Endothelial cell of umbilical vein (primary cell): ENCODE data around the gene SCFD1. TPM values are rescaled to one million over a fixed set of nuclear protein-coding genes. Genes with fewer than 3 reads are reported as not detected.

ENCODE experiments used
- BruUV-seq: library from RNA; stranded (reverse); fragments of 400-500 nt; replicated peaks from 2 replicates; lab custom pipeline; 2021; lab: Mats Ljungman, UMichigan
- CTCF ChIA-PET: fragments of 300-600, 350-600 bp; sonication (Branson Sonifier 250); formaldehyde crosslinking; loops from one replicate; lab custom pipeline; 2021; ENCODE audit warnings: antibody characterized with exemption, inconsistent platforms; lab: Charles Lee
- POLR2A ChIA-PET: fragments of 300-600, 350-600 bp; sonication (Branson Sonifier 250); formaldehyde crosslinking; loops from one replicate; lab custom pipeline; 2021; ENCODE audit warnings: antibody characterized with exemption, inconsistent platforms; lab: Charles Lee
- DNase-seq: peaks from one replicate; pipeline ENCODE4 v3.0.0-alpha.2; 2011; ENCODE audit warnings: low read depth, low spot score
- FAIRE-seq: peaks from 2 replicates; lab custom pipeline; 2011; peaks lifted over from hg19 to GRCh38; lab: Jason Lieb, UNC
- H2AFZ ChIP-seq: 2 replicates; pipeline ENCODE4 v1.6.0; 2012; ENCODE audit warnings: low read depth, low read length, control low read depth, inconsistent platforms
- H3K27ac ChIP-seq: 2 replicates; pipeline ENCODE4 v1.5.1; 2011; ENCODE audit warnings: low read depth, mild to moderate bottlenecking, control low read depth, low read length, moderate library complexity; ENCODE audit not compliant: insufficient read depth
- H3K27me3 ChIP-seq, 2 experiments: 2 replicates each; pipeline versions ENCODE4 v1.6.0 to v1.6.1; 2011; ENCODE audit warnings: low read length in 2 of 2, mixed read lengths in 1 of 2; ENCODE audit not compliant: control insufficient read depth in 2 of 2, insufficient read depth in 2 of 2
- H3K36me3 ChIP-seq, 2 experiments: 2 replicates in 1 of 2; 3 replicates in 1 of 2; pipeline ENCODE4 v1.5.1; 2011; ENCODE audit warnings: low read length in 2 of 2, mild to moderate bottlenecking in 1 of 2, moderate library complexity in 1 of 2; ENCODE audit not compliant: control insufficient read depth in 2 of 2, insufficient read depth in 2 of 2; ENCODE audit errors: extremely low read depth in 1 of 2
- H3K4me1 ChIP-seq: 3 replicates; pipeline ENCODE4 v1.5.1; 2011; ENCODE audit warnings: mild to moderate bottlenecking, low read length; ENCODE audit not compliant: control insufficient read depth, insufficient read depth; ENCODE audit errors: extremely low read depth
- H3K4me2 ChIP-seq: 2 replicates; pipeline ENCODE4 v1.6.1; 2011; ENCODE audit warnings: low read length, control low read depth, mixed read lengths; ENCODE audit not compliant: insufficient read depth
- H3K4me3 ChIP-seq, 3 experiments: fragments of 200-600 bp in 1 of 3; sonication (generic), shearing (Covaris generic) in 1 of 3; replicated peaks in 1 of 3; 2 replicates each; pipeline ENCODE4 v1.5.1; 2011 to 2016; ENCODE audit warnings: control low read depth in 3 of 3, low read length in 3 of 3, mild to moderate bottlenecking in 2 of 3, inconsistent platforms in 1 of 3, low read depth in 1 of 3, moderate library complexity in 1 of 3; ENCODE audit not compliant: insufficient read depth in 1 of 3
- H3K79me2 ChIP-seq: 2 replicates; pipeline ENCODE4 v1.6.0; 2012; ENCODE audit warnings: low read length, inconsistent platforms; ENCODE audit not compliant: control insufficient read depth, insufficient read depth
- H3K9ac ChIP-seq: replicated peaks from 2 replicates; pipeline ENCODE3; 2011; ENCODE audit warnings: low read length, control low read depth; ENCODE audit not compliant: insufficient read depth; ENCODE audit errors: extremely low read depth
- H3K9me1 ChIP-seq: replicated peaks from 3 replicates; pipeline ENCODE4 v1.6.0; 2011; ENCODE audit warnings: mild to moderate bottlenecking, low read length; ENCODE audit not compliant: control insufficient read depth, insufficient read depth; ENCODE audit errors: extremely low read depth
- H3K9me3 ChIP-seq: replicated peaks from 2 replicates; pipeline ENCODE4 v1.5.1; 2012; ENCODE audit warnings: low read length, inconsistent platforms; ENCODE audit not compliant: control insufficient read depth, insufficient read depth
- H4K20me1 ChIP-seq: replicated peaks from 2 replicates; pipeline ENCODE3; 2011; ENCODE audit warnings: mild to moderate bottlenecking, low read length; ENCODE audit not compliant: control insufficient read depth, insufficient read depth; ENCODE audit errors: extremely low read depth
- EZH2 ChIP-seq: IDR thresholded peaks from 2 replicates; pipeline ENCODE4 v1.6.1; 2012; ENCODE audit warnings: borderline replicate concordance, low read depth, mild to moderate bottlenecking, moderate library complexity, low read length, inconsistent platforms; ENCODE audit not compliant: severe bottlenecking
- FOS ChIP-seq: IDR thresholded peaks from 2 replicates; pipeline ENCODE4 v1.6.1; 2011; ENCODE audit warnings: mild to moderate bottlenecking, low read length, moderate library complexity, borderline replicate concordance; ENCODE audit not compliant: insufficient read depth
- GATA2 ChIP-seq: IDR thresholded peaks from 2 replicates; pipeline ENCODE4 v1.7.0; 2011; ENCODE audit warnings: low read depth, mild to moderate bottlenecking, moderate library complexity, mixed read lengths, low read length; ENCODE audit not compliant: insufficient read length, insufficient read depth
- JUN ChIP-seq: IDR thresholded peaks from 2 replicates; pipeline ENCODE4 v1.6.1; 2011; ENCODE audit warnings: borderline replicate concordance, low read depth; ENCODE audit not compliant: insufficient read length, insufficient read depth
- MAX ChIP-seq: IDR thresholded peaks from 2 replicates; pipeline ENCODE4 v1.6.1; 2011; ENCODE audit not compliant: insufficient read depth, insufficient read length
- MYC ChIP-seq: IDR thresholded peaks from one replicate; pipeline ENCODE4 v1.6.1; 2011; ENCODE audit warnings: mild to moderate bottlenecking, low read depth, low read length
- POLR2A ChIP-seq: IDR thresholded peaks from 2 replicates; pipeline ENCODE4 v1.6.1; 2012; ENCODE audit warnings: low read depth, mild to moderate bottlenecking, control low read depth, low read length
- POLR2AphosphoS5 ChIP-seq: IDR thresholded peaks from 2 replicates; pipeline ENCODE4 v1.6.1; 2012; ENCODE audit warnings: low read depth, mild to moderate bottlenecking, control low read depth, low read length, moderate library complexity; ENCODE audit not compliant: insufficient read depth
- dilution Hi-C: fragments of 300-500 bp; cut with MboI; formaldehyde crosslinking; loops from one replicate; pipeline ENCODE4 v1.15.0; 2019; ENCODE audit warnings: low sequenced_read_pairs; ENCODE audit not compliant: extremely low pct_ligation_motif_present
- intact Hi-C: fragments of 100-400 bp; cut with micrococcal nuclease; formaldehyde crosslinking; loops from one replicate; pipeline ENCODE4 v1.10.0; 2022
- polyA plus RNA-seq, 4 experiments: library from polyadenylated mRNA; depleted of rRNA in 3 of 4; stranded (reverse) in 3 of 4; unstranded in 1 of 4; fragments of >200 nt; gene quantifications; 2 replicates each; pipeline versions ENCODE4 v1.2.1 to v1.2.3, GENCODE V29; 2011 to 2012; ENCODE audit warnings: missing spikeins in 1 of 4
- total RNA-seq: library from RNA; stranded (reverse); gene quantifications from 2 replicates; pipeline ENCODE4 v1.2.3, GENCODE V29; 2021

The SCFD1 gene
- total and polyA plus RNA-seq, 2 donors (not counting 3 experiments of a cell fraction or from before 2014, with no cell fraction given) = 21.3 to 59.9 TPM

- Histone ChIP-seq H3K4me1 (no peaks in the 10 kb centered on the region), H4K20me1 (no peaks in the 10 kb centered on the region), H3K27ac (no peak overlapping the region), H3K9me3 (no peaks in the 10 kb centered on the region), H3K4me3 (no peak overlapping the region), H3K27me3 (no peaks in the 10 kb centered on the region), H3K36me3 (peaks cover 0 to 9% of the 10 kb centered on the region in 2 experiments), H3K4me2 (no peak overlapping the region), H3K9me1 (no peaks in the 10 kb centered on the region), H3K79me2 (peaks cover 39% of the 10 kb centered on the region), H2AFZ (no peak overlapping the region), H3K9ac (no peak overlapping the region)
- POLR2A ChIA-PET = interaction anchor here (0.6 kb wide), 1 partner anchor 85 kb away, joined by 3 read pairs; no protein-coding TSS in a partner anchor
- intact Hi-C loops (no loop called here), dilution Hi-C loops (no loop called here)
- TF ChIP-seq POLR2A = no peak
- no peak for TF ChIP-seq MAX
- TF ChIP-seq POLR2AphosphoS5 = no peak
- TF ChIP-seq MYC = no peak
- no peak for TF ChIP-seq EZH2
- TF ChIP-seq JUN = no peak
- TF ChIP-seq GATA2 = no peak
- no peak for TF ChIP-seq FOS
- CTCF ChIA-PET = no interaction called here
- no peak for FAIRE-seq
- no TSS peak for BruUV-seq
- no peak for DNase-seq
These were observed 8.1 kb downstream of the SCFD1 start for GRCh38 chr14:30630248-30630647.

- Histone ChIP-seq H3K36me3 (peaks cover 0 to 11% of the 10 kb centered on the region in 2 experiments), H3K4me2 (no peak overlapping the region), H3K4me1 (no peaks in the 10 kb centered on the region), H3K9me3 (no peaks in the 10 kb centered on the region), H4K20me1 (no peaks in the 10 kb centered on the region), H3K9me1 (no peaks in the 10 kb centered on the region), H3K27ac (no peak overlapping the region), H3K79me2 (peaks cover 22% of the 10 kb centered on the region), H2AFZ (no peak overlapping the region), H3K9ac (no peak overlapping the region), H3K27me3 (no peaks in the 10 kb centered on the region), H3K4me3 (no peak overlapping the region)
- CTCF ChIA-PET = interaction anchor here (1.1 to 2.0 kb wide), 3 partner anchors 11 to 56 kb away, joined by 3 to 6 read pairs (median 4); partner anchors contain the start of gene SCFD1
- no peak for FAIRE-seq
- POLR2A ChIA-PET = no interaction called here
- TF ChIP-seq GATA2 (no peak), FOS (no peak), POLR2A (no peak)
- dilution Hi-C loops (no loop called here), intact Hi-C loops (no loop called here)
- no TSS peak for BruUV-seq
- DNase-seq = no peak
These were observed 10.6 kb downstream of the SCFD1 start for GRCh38 chr14:30632730-30633129.
